Prostate gland (tissue), 2 donors: ENCODE data around the gene ALPK3.

Experiments used
- POLR2AphosphoS5 ChIP-seq: sonication (generic); formaldehyde crosslinking; IDR thresholded peaks from one replicate; pipeline ENCODE4 v1.6.1; 2017; ENCODE audit warnings: antibody characterized with exemption
- TF ChIP-seq, protein P1 (sequence below), 4 experiments: fragments of 200-600 bp in 2 of 4; fragments of 450-650 bp in 2 of 4; sonication (generic) in 2 of 4; IDR thresholded peaks; 1 replicate in 3 of 4; 2 replicates in 1 of 4; pipeline ENCODE4 v1.5.1; 2016 to 2019; ENCODE audit warnings: antibody characterized with exemption in 4 of 4, mild to moderate bottlenecking in 2 of 4, moderate library complexity in 2 of 4

DNA sequence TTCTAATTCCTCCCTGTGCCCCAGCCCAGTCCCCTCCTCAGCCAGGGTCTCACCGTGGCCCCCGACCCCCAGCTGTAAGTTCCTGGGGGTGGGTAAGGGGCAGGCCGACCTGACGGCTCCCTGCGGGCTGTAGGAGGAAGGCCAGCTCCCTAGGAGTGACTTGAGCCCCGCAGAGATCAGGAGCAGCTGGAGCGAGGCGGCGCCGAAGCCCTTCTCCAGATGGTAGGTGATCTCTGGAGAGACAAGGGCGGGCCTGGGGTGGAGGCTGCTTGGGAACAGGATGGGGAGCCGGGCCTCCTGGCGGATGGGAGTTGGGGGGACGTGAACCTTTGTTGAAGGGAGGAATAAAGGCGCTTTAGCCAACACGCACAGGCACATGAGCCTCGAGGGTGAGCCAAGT lies 71.5 kb downstream of the ALPK3 start:
- TF ChIP-seq POLR2AphosphoS5: no peak
- TF ChIP-seq, protein P1, sequence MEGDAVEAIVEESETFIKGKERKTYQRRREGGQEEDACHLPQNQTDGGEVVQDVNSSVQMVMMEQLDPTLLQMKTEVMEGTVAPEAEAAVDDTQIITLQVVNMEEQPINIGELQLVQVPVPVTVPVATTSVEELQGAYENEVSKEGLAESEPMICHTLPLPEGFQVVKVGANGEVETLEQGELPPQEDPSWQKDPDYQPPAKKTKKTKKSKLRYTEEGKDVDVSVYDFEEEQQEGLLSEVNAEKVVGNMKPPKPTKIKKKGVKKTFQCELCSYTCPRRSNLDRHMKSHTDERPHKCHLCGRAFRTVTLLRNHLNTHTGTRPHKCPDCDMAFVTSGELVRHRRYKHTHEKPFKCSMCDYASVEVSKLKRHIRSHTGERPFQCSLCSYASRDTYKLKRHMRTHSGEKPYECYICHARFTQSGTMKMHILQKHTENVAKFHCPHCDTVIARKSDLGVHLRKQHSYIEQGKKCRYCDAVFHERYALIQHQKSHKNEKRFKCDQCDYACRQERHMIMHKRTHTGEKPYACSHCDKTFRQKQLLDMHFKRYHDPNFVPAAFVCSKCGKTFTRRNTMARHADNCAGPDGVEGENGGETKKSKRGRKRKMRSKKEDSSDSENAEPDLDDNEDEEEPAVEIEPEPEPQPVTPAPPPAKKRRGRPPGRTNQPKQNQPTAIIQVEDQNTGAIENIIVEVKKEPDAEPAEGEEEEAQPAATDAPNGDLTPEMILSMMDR (IDR thresholded peaks at IDR 0.05): no peak
